Measurements from ENCODE around the gene PLEKHG3.

GRCh38 chr14:64762044-64763034 is 58.1 kb downstream of the PLEKHG3 start:
- TF ChIP-seq GRHL1 (CRISPR knock-in tag; conservative IDR thresholded peaks at IDR 0.05) (no peak), KAT8 (CRISPR knock-in tag; IDR thresholded peaks at IDR 0.05) (no peak)
